Measurements from ENCODE around the gene GRAP. TPM values are rescaled to one million over a fixed set of nuclear protein-coding genes. Genes with fewer than 3 reads are reported as not detected.
"Not testable (repeated sequence)": the region's sequence is repeated elsewhere in the genome, so short reads cannot be mapped to it uniquely, and the experiment has no call there.

Gene GRAP
- total RNA-seq, 1 experiment from 2014 or later = 0.55 TPM

DNA sequence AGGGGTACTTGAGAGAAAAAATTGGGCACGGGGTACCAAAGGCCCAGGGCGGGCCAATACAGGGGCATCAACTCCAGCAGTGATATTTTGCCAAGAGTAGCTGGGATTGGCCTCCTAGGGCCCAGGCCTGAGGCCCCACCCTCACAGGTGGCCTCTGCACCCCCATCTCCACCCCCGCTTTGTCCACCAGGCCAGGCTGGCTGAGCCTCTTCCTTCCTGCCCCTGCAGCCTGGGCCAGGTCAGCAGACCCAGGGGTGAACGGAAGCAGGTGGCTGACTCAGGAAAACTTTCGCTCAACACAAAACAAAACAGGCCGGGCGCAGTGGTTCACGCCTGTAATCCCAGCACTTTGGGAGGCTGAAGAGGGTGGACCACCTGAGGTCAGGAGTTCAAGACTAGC lies 3.7 kb downstream of the GRAP start:
- not testable (repeated sequence) for DNase-seq; H2AFZ ChIP-seq (ENCODE audit: low read length); H3K79me2 ChIP-seq (ENCODE audit: insufficient read depth, low read length); H3K9me3 Mint-ChIP-seq; H3K56ac ChIP-seq (ENCODE audit: insufficient read length, low read depth, low read length); H2BK20ac ChIP-seq (ENCODE audit: low read depth, low read length, poor library complexity, severe bottlenecking); H2BK15ac ChIP-seq (ENCODE audit: low read depth, low read length); H3T11ph ChIP-seq (ENCODE audit: low read length); H3K4me1 Mint-ChIP-seq; H3K27ac Mint-ChIP-seq; H2AK5ac ChIP-seq (ENCODE audit: insufficient read length, low read length); H3K36me3 Mint-ChIP-seq (ENCODE audit: insufficient read depth in 1 of 3, low read depth in 3 of 3); H4K20me1 ChIP-seq (ENCODE audit: control insufficient read depth, insufficient read depth, insufficient read length); H3K18ac ChIP-seq (ENCODE audit: insufficient read length, low read depth, low read length); H2BK5ac ChIP-seq (ENCODE audit: insufficient read length, low read length); H3K4me3 Mint-ChIP-seq; H3K23ac ChIP-seq (ENCODE audit: insufficient read length, low read depth, low read length); H4K91ac ChIP-seq (ENCODE audit: insufficient read length, low read depth, low read length); H3K27ac ChIP-seq (ENCODE audit: insufficient read length, low read depth, low read length); H3K79me1 ChIP-seq (ENCODE audit: insufficient read depth, low read depth, low read length, poor library complexity, severe bottlenecking); H3K9ac ChIP-seq (ENCODE audit: extremely low read depth, insufficient read length, low read length); H3K27me3 Mint-ChIP-seq (ENCODE audit: low read depth); H3K23me2 ChIP-seq (ENCODE audit: insufficient read length, low read depth, low read length, poor library complexity, severe bottlenecking); H3K14ac ChIP-seq (ENCODE audit: insufficient read depth, low read length); H3K9me3 ChIP-seq (ENCODE audit: control insufficient read depth, low read depth, low read length); H3K27me3 ChIP-seq (ENCODE audit: insufficient read depth, low read length); H4K5ac ChIP-seq (ENCODE audit: insufficient read length, low read depth, low read length); H3K4me1 ChIP-seq (ENCODE audit: insufficient read depth, low read length); H3K4me2 ChIP-seq (ENCODE audit: insufficient read depth, insufficient read length, low read length); H3K4ac ChIP-seq (ENCODE audit: low read depth, low read length); H4K8ac ChIP-seq (replicated peaks; ENCODE audit: insufficient read length, low read depth, low read length); H2BK120ac ChIP-seq (ENCODE audit: low read depth, low read length, poor library complexity, severe bottlenecking); H2BK12ac ChIP-seq (ENCODE audit: insufficient read length, low read depth, low read length)
- WGBS (ENCODE audit: extremely low coverage, insufficient read length, low lambda C conversion rate) = no CpG with 5 or more reads among the region's 8 CpGs

DNA sequence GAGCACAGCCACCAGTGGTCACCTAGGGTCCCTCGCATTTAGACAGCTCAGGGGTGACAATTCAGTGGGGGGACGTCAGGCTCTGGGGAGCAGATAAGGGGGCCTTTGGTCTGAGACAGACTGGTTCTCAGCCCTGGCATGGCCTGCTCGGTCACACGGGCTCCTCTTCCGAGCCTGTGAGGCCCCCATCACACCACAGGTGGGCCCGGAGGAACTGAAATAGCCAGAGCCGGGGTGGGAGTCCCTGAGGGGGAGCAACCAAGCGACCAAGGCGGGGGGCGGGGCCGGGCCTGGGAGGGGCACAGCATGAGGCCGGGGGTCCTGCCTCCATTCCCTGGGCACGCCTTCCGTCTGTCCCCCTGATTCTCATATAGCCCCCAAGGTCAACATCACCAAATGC lies 4.4 kb downstream of the GRAP start:
- not testable (repeated sequence) for H2AFZ ChIP-seq (ENCODE audit: low read length); H3T11ph ChIP-seq (ENCODE audit: low read length); H3K79me1 ChIP-seq (ENCODE audit: insufficient read depth, low read depth, low read length, poor library complexity, severe bottlenecking); H3K27ac ChIP-seq (ENCODE audit: insufficient read length, low read depth, low read length); H2AK5ac ChIP-seq (ENCODE audit: insufficient read length, low read length); H3K27me3 Mint-ChIP-seq (ENCODE audit: low read depth); H3K4ac ChIP-seq (ENCODE audit: low read depth, low read length); H4K5ac ChIP-seq (ENCODE audit: insufficient read length, low read depth, low read length); DNase-seq; H3K79me2 ChIP-seq (ENCODE audit: insufficient read depth, low read length); H3K9me3 Mint-ChIP-seq; H3K4me1 ChIP-seq (ENCODE audit: insufficient read depth, low read length); H3K4me3 Mint-ChIP-seq; H2BK15ac ChIP-seq (ENCODE audit: low read depth, low read length); H3K36me3 Mint-ChIP-seq (ENCODE audit: insufficient read depth in 1 of 3, low read depth in 3 of 3); H4K8ac ChIP-seq (replicated peaks; ENCODE audit: insufficient read length, low read depth, low read length); H3K9ac ChIP-seq (ENCODE audit: extremely low read depth, insufficient read length, low read length); H3K23ac ChIP-seq (ENCODE audit: insufficient read length, low read depth, low read length); H2BK20ac ChIP-seq (ENCODE audit: low read depth, low read length, poor library complexity, severe bottlenecking); H3K27ac Mint-ChIP-seq; H3K27me3 ChIP-seq (ENCODE audit: insufficient read depth, low read length); H2BK12ac ChIP-seq (ENCODE audit: insufficient read length, low read depth, low read length); H3K4me2 ChIP-seq (ENCODE audit: insufficient read depth, insufficient read length, low read length); H2BK120ac ChIP-seq (ENCODE audit: low read depth, low read length, poor library complexity, severe bottlenecking); H3K4me1 Mint-ChIP-seq; H3K56ac ChIP-seq (ENCODE audit: insufficient read length, low read depth, low read length); H3K23me2 ChIP-seq (ENCODE audit: insufficient read length, low read depth, low read length, poor library complexity, severe bottlenecking); H3K14ac ChIP-seq (ENCODE audit: insufficient read depth, low read length); H3K9me3 ChIP-seq (ENCODE audit: control insufficient read depth, low read depth, low read length); H4K91ac ChIP-seq (ENCODE audit: insufficient read length, low read depth, low read length); H4K20me1 ChIP-seq (ENCODE audit: control insufficient read depth, insufficient read depth, insufficient read length); H2BK5ac ChIP-seq (ENCODE audit: insufficient read length, low read length); H3K18ac ChIP-seq (ENCODE audit: insufficient read length, low read depth, low read length)
- no CpG with 5 or more reads among the region's 14 CpGs for WGBS (ENCODE audit: extremely low coverage, insufficient read length, low lambda C conversion rate)

All from H9 (cell line).